GM10248 (cell line): ENCODE results near the gene ARSH.
"Not testable (repeated sequence)": the region's sequence is repeated elsewhere in the genome, so short reads cannot be mapped to it uniquely, and the experiment has no call there.

Experiments
- CTCF ChIA-PET: fragments of 300-600 bp; sonication (Branson Sonifier 250); formaldehyde crosslinking; extraction: SDS; loops from one replicate; lab custom pipeline; 2021; ENCODE audit warnings: antibody characterized with exemption; lab: Yijun Ruan, JAX
- POLR2A ChIA-PET: fragments of 350-650 bp; sonication (Branson Sonifier 250); formaldehyde crosslinking; extraction: SDS; loops from one replicate; lab custom pipeline; 2020; ENCODE audit warnings: antibody characterized with exemption; lab: Yijun Ruan, JAX
- DNase-seq: peaks from one replicate; pipeline ENCODE4 v3.0.0; 2012; ENCODE audit errors: extremely low spot score
- TF ChIP-seq, protein P1 (sequence below): IDR thresholded peaks from 2 replicates; pipeline ENCODE4 v1.5.1; 2012; ENCODE audit warnings: mild to moderate bottlenecking, low read depth; ENCODE audit errors: extremely low read depth, missing control alignments, control extremely low read depth

The ARSH gene

DNA sequence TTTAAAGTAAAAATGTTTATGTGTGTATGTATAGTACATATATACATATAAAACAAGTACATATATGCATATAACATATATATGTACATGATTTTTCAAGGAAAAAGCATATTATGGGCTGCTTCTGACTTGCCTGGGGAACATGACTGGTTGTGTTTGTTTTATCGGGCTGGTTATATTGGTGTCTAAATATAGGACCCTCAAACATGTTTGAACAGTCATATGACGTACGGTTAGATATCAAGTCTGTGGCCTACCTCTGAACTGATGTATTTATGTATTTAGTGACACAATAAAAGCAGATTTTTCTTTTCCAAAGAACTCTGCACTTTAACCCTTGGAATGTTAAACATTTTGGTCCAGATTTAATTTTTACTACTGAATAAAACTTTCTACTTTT, 39.3 kb upstream of the ARSH start:
- CTCF ChIA-PET, result no interaction called here
- POLR2A ChIA-PET, result no interaction called here
- no peak for DNase-seq
- TF ChIP-seq, protein P1, sequence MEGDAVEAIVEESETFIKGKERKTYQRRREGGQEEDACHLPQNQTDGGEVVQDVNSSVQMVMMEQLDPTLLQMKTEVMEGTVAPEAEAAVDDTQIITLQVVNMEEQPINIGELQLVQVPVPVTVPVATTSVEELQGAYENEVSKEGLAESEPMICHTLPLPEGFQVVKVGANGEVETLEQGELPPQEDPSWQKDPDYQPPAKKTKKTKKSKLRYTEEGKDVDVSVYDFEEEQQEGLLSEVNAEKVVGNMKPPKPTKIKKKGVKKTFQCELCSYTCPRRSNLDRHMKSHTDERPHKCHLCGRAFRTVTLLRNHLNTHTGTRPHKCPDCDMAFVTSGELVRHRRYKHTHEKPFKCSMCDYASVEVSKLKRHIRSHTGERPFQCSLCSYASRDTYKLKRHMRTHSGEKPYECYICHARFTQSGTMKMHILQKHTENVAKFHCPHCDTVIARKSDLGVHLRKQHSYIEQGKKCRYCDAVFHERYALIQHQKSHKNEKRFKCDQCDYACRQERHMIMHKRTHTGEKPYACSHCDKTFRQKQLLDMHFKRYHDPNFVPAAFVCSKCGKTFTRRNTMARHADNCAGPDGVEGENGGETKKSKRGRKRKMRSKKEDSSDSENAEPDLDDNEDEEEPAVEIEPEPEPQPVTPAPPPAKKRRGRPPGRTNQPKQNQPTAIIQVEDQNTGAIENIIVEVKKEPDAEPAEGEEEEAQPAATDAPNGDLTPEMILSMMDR, result no peak

DNA sequence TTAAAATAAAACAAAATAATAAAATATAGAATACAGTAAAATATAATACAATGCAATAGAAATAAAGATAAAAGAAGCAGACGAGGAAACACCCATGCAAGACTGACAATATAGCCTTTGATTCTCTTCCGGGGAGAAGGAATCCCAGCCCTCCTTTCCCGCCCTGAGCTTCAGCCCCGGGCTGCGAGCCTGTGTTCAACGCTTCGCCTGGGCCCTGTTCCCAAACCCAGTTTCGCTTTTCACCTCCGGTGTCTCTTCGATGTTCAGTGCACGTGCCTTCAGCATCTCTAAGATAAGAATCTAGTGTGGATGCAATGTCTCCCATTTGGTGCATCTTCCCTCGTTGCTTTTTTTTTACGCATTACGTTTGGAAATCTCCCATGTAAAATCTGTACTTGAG, 38.8 kb upstream of the ARSH start:
- POLR2A ChIA-PET, result no interaction called here
- CTCF ChIA-PET, result no interaction called here
- TF ChIP-seq, protein P1, result no peak
- no peak for DNase-seq

DNA sequence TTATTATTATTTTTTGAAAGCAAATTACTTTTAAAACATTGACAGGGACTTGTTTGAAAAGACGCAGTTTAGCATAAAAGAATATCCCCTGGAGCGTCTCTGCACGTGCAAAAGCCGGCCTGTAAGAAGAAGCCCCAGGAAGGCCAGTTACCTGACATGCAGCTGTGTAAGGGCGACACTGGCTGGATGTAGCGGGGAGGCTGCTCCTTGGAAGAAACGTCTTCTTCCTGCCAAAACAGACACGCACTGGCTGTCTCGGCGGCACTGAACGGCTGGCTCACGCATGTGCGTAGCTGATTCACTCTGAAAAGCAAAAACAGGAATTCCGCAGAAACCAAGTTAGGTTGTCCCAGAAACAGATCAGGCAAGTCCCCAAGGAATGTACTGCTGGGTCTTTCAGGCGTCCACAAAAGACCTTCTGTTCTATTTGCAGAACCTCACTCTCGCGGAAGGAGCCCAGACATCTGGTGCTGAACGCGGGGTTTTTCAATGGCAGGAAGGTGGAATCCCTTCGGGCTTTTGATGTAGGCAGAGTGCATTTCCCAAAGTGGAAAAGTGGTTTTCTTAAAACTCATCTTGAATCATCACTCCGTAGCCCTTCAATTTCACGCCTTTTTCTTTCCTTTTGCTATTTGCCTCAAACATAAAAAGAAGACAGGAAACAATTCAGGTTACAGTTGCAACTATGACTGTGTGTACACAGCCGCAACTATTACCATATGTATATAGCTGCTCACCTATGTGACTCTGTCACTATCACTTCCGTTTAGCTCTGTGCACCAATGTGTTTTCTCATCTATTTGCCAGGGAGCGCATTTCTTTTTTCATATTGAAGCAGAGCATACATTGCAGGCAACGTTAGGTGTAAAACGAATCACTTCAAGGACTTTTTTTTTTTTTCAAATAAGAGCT, 38.1 kb upstream of the ARSH start:
- TF ChIP-seq, protein P1, result no peak
- no peak for DNase-seq
- CTCF ChIA-PET, result no interaction called here
- POLR2A ChIA-PET, result no interaction called here

DNA sequence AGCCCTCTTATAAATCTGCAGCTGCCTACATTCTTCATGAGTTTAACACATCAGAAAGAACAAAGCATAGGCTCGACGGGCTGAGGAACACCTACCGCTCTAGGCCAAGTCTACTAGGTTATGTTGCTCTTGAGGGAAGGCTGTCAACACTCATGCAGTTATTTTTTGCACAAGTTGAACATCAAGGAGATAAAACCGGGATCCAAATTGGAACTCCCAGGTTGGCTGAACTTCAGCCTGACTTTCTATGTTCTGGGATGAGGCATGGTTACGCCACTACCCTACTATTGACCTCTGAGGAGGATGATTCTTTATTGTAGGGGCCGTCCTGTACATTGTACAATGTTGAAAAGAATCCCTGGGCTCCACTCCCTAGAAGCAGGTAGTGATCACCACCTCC, 37.3 kb upstream of the ARSH start:
- ChIA-PET CTCF (no interaction called here), POLR2A (no interaction called here)
- DNase-seq, result no peak
- TF ChIP-seq, protein P1, result no peak

DNA sequence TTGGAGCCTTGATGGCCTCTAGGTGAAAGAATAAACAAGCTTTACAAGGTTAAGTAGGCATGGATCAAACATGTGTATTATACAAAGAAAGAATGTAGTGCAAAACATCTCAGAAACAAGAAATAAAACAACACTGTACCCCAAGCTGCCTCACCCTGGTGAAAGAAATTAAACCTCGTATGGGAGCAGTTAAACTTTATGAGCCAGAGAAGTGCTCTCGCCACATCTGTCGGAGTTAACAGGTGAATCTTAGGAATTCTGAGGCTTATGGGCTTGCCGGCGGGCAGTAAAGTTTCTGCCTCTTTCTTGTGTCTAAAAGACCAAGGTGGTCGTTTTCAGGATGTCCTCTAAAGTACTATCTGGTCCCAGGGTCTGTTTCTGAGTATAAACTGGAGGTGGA, 34.0 kb upstream of the ARSH start:
- TF ChIP-seq, protein P1, result no peak
- CTCF ChIA-PET, result no interaction called here
- DNase-seq, result no peak
- POLR2A ChIA-PET, result no interaction called here

DNA sequence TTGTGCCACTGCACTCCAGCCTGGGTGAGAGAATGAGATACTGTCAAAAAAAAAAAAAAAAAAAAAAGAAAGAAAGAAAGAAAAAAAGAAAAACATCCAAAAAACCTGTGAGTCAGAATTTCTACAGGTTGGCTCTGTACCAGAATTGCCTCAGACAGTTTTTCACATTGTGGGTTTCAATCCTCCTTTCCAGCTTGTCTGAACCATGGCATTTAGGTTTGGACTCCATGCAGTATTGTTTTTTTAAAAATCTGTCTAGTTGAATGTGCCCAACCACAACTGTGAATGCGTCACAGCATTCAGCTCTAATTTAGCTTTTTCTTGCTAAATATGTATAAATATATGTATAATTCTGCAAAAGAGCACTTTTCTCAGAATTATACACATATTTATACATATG, 31.4 kb upstream of the ARSH start:
- TF ChIP-seq, protein P1, result no peak
- POLR2A ChIA-PET, result no interaction called here
- DNase-seq, result no peak
- CTCF ChIA-PET, result no interaction called here

DNA sequence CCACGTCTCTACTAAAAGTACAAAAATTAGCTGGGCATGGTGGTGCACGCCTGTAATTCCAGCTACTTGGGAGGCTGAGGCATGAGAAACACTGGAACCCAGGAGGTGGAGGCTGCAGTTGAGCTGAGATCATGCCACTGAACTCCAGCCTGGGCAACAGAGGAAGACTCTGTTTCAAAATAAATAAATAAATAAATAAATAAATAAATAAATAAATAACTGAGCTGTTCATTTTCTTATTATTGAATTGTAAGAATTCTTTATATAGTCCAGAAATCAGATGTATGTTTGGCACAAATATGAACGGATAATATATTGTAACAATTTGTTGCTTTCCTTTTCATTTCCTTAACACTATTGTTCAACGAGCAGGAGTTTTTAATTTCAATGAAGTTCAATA, 27.7 kb upstream of the ARSH start:
- DNase-seq, POLR2A ChIA-PET, CTCF ChIA-PET: not testable (repeated sequence)
